Endothelial cell of umbilical vein (primary cell): ENCODE data around the gene PAPOLA. TPM values are rescaled to one million over a fixed set of nuclear protein-coding genes. Genes with fewer than 3 reads are reported as not detected.
"Not testable (repeated sequence)": the region's sequence is repeated elsewhere in the genome, so short reads cannot be mapped to it uniquely, and the experiment has no call there.

Experiments
- BruUV-seq: library from RNA; stranded (reverse); fragments of 400-500 nt; replicated peaks from 2 replicates; lab custom pipeline; 2021; lab: Mats Ljungman, UMichigan
- CTCF ChIA-PET: fragments of 300-600, 350-600 bp; sonication (Branson Sonifier 250); formaldehyde crosslinking; loops from one replicate; lab custom pipeline; 2021; ENCODE audit warnings: antibody characterized with exemption, inconsistent platforms; lab: Charles Lee
- POLR2A ChIA-PET: fragments of 300-600, 350-600 bp; sonication (Branson Sonifier 250); formaldehyde crosslinking; loops from one replicate; lab custom pipeline; 2021; ENCODE audit warnings: antibody characterized with exemption, inconsistent platforms; lab: Charles Lee
- DNase-seq: peaks from one replicate; pipeline ENCODE4 v3.0.0-alpha.2; 2011; ENCODE audit warnings: low read depth, low spot score
- FAIRE-seq: peaks from 2 replicates; lab custom pipeline; 2011; peaks lifted over from hg19 to GRCh38; lab: Jason Lieb, UNC
- H2AFZ ChIP-seq: 2 replicates; pipeline ENCODE4 v1.6.0; 2012; ENCODE audit warnings: low read depth, low read length, control low read depth, inconsistent platforms
- H3K27ac ChIP-seq: 2 replicates; pipeline ENCODE4 v1.5.1; 2011; ENCODE audit warnings: low read depth, mild to moderate bottlenecking, control low read depth, low read length, moderate library complexity; ENCODE audit not compliant: insufficient read depth
- H3K27me3 ChIP-seq, 2 experiments: 2 replicates each; pipeline versions ENCODE4 v1.6.0 to v1.6.1; 2011; ENCODE audit warnings: low read length in 2 of 2, mixed read lengths in 1 of 2; ENCODE audit not compliant: control insufficient read depth in 2 of 2, insufficient read depth in 2 of 2
- H3K36me3 ChIP-seq, 2 experiments: 2 replicates in 1 of 2; 3 replicates in 1 of 2; pipeline ENCODE4 v1.5.1; 2011; ENCODE audit warnings: low read length in 2 of 2, mild to moderate bottlenecking in 1 of 2, moderate library complexity in 1 of 2; ENCODE audit not compliant: control insufficient read depth in 2 of 2, insufficient read depth in 2 of 2; ENCODE audit errors: extremely low read depth in 1 of 2
- H3K4me1 ChIP-seq: 3 replicates; pipeline ENCODE4 v1.5.1; 2011; ENCODE audit warnings: mild to moderate bottlenecking, low read length; ENCODE audit not compliant: control insufficient read depth, insufficient read depth; ENCODE audit errors: extremely low read depth
- H3K4me2 ChIP-seq: 2 replicates; pipeline ENCODE4 v1.6.1; 2011; ENCODE audit warnings: low read length, control low read depth, mixed read lengths; ENCODE audit not compliant: insufficient read depth
- H3K4me3 ChIP-seq, 3 experiments: fragments of 200-600 bp in 1 of 3; sonication (generic), shearing (Covaris generic) in 1 of 3; replicated peaks in 1 of 3; 2 replicates each; pipeline ENCODE4 v1.5.1; 2011 to 2016; ENCODE audit warnings: control low read depth in 3 of 3, low read length in 3 of 3, mild to moderate bottlenecking in 2 of 3, inconsistent platforms in 1 of 3, low read depth in 1 of 3, moderate library complexity in 1 of 3; ENCODE audit not compliant: insufficient read depth in 1 of 3
- H3K79me2 ChIP-seq: 2 replicates; pipeline ENCODE4 v1.6.0; 2012; ENCODE audit warnings: low read length, inconsistent platforms; ENCODE audit not compliant: control insufficient read depth, insufficient read depth
- H3K9ac ChIP-seq: replicated peaks from 2 replicates; pipeline ENCODE3; 2011; ENCODE audit warnings: low read length, control low read depth; ENCODE audit not compliant: insufficient read depth; ENCODE audit errors: extremely low read depth
- H3K9me1 ChIP-seq: replicated peaks from 3 replicates; pipeline ENCODE4 v1.6.0; 2011; ENCODE audit warnings: mild to moderate bottlenecking, low read length; ENCODE audit not compliant: control insufficient read depth, insufficient read depth; ENCODE audit errors: extremely low read depth
- H3K9me3 ChIP-seq: replicated peaks from 2 replicates; pipeline ENCODE4 v1.5.1; 2012; ENCODE audit warnings: low read length, inconsistent platforms; ENCODE audit not compliant: control insufficient read depth, insufficient read depth
- H4K20me1 ChIP-seq: replicated peaks from 2 replicates; pipeline ENCODE3; 2011; ENCODE audit warnings: mild to moderate bottlenecking, low read length; ENCODE audit not compliant: control insufficient read depth, insufficient read depth; ENCODE audit errors: extremely low read depth
- CTCF ChIP-seq, 2 donors: IDR thresholded peaks; 1 replicate in 1 of 2; 2 replicates in 1 of 2; pipeline ENCODE4 v1.5.1; 2011; ENCODE audit warnings: low read length in 2 of 2, mild to moderate bottlenecking in 2 of 2, moderate library complexity in 2 of 2, control low read depth in 1 of 2, inconsistent platforms in 1 of 2, low read depth in 1 of 2; ENCODE audit not compliant: insufficient read depth in 1 of 2; ENCODE audit errors: extremely low read depth in 1 of 2
- EZH2 ChIP-seq: IDR thresholded peaks from 2 replicates; pipeline ENCODE4 v1.6.1; 2012; ENCODE audit warnings: borderline replicate concordance, low read depth, mild to moderate bottlenecking, moderate library complexity, low read length, inconsistent platforms; ENCODE audit not compliant: severe bottlenecking
- FOS ChIP-seq: IDR thresholded peaks from 2 replicates; pipeline ENCODE4 v1.6.1; 2011; ENCODE audit warnings: mild to moderate bottlenecking, low read length, moderate library complexity, borderline replicate concordance; ENCODE audit not compliant: insufficient read depth
- GATA2 ChIP-seq: IDR thresholded peaks from 2 replicates; pipeline ENCODE4 v1.7.0; 2011; ENCODE audit warnings: low read depth, mild to moderate bottlenecking, moderate library complexity, mixed read lengths, low read length; ENCODE audit not compliant: insufficient read length, insufficient read depth
- JUN ChIP-seq: IDR thresholded peaks from 2 replicates; pipeline ENCODE4 v1.6.1; 2011; ENCODE audit warnings: borderline replicate concordance, low read depth; ENCODE audit not compliant: insufficient read length, insufficient read depth
- MAX ChIP-seq: IDR thresholded peaks from 2 replicates; pipeline ENCODE4 v1.6.1; 2011; ENCODE audit not compliant: insufficient read depth, insufficient read length
- MYC ChIP-seq: IDR thresholded peaks from one replicate; pipeline ENCODE4 v1.6.1; 2011; ENCODE audit warnings: mild to moderate bottlenecking, low read depth, low read length
- POLR2A ChIP-seq: IDR thresholded peaks from 2 replicates; pipeline ENCODE4 v1.6.1; 2012; ENCODE audit warnings: low read depth, mild to moderate bottlenecking, control low read depth, low read length
- POLR2AphosphoS5 ChIP-seq: IDR thresholded peaks from 2 replicates; pipeline ENCODE4 v1.6.1; 2012; ENCODE audit warnings: low read depth, mild to moderate bottlenecking, control low read depth, low read length, moderate library complexity; ENCODE audit not compliant: insufficient read depth
- dilution Hi-C: fragments of 300-500 bp; cut with MboI; formaldehyde crosslinking; loops from one replicate; pipeline ENCODE4 v1.15.0; 2019; ENCODE audit warnings: low sequenced_read_pairs; ENCODE audit not compliant: extremely low pct_ligation_motif_present
- intact Hi-C: fragments of 100-400 bp; cut with micrococcal nuclease; formaldehyde crosslinking; loops from one replicate; pipeline ENCODE4 v1.10.0; 2022
- polyA plus RNA-seq, 4 experiments: library from polyadenylated mRNA; depleted of rRNA in 3 of 4; stranded (reverse) in 3 of 4; unstranded in 1 of 4; fragments of >200 nt; gene quantifications; 2 replicates each; pipeline versions ENCODE4 v1.2.1 to v1.2.3, GENCODE V29; 2011 to 2012; ENCODE audit warnings: missing spikeins in 1 of 4
- total RNA-seq: library from RNA; stranded (reverse); gene quantifications from 2 replicates; pipeline ENCODE4 v1.2.3, GENCODE V29; 2021

Gene PAPOLA
- total and polyA plus RNA-seq, 2 donors (not counting 3 experiments of a cell fraction or from before 2014, with no cell fraction given): 75.4 to 184 TPM

GRCh38 chr14:96470331-96470730 is 31.9 kb upstream of the PAPOLA start:
- Histone ChIP-seq H3K4me2 (no peak overlapping the region), H3K27ac (no peak overlapping the region), H3K36me3 (no peaks in the 10 kb centered on the region), H3K27me3 (no peaks in the 10 kb centered on the region), H3K9ac (no peak overlapping the region), H3K4me1 (no peaks in the 10 kb centered on the region), H3K4me3 (no peak overlapping the region), H3K9me1 (no peaks in the 10 kb centered on the region), H4K20me1 (no peaks in the 10 kb centered on the region), H2AFZ (no peak overlapping the region), H3K79me2 (no peaks in the 10 kb centered on the region), H3K9me3 (no peaks in the 10 kb centered on the region)
- DNase-seq (no peak), FAIRE-seq (no peak)
- intact Hi-C loops: no loop called here
- no TSS peak for BruUV-seq
- dilution Hi-C loops: no loop called here
- ChIA-PET CTCF (no interaction called here), POLR2A (no interaction called here)
- no peak for TF ChIP-seq POLR2AphosphoS5
- TF ChIP-seq FOS: no peak
- TF ChIP-seq POLR2A: no peak
- TF ChIP-seq MAX: no peak
- TF ChIP-seq MYC: no peak
- no peak for TF ChIP-seq JUN
- TF ChIP-seq GATA2: no peak
- TF ChIP-seq CTCF (IDR thresholded peaks at IDR 0.05; ENCODE audit: extremely low read depth in 1 of 2, insufficient read depth in 1 of 2, low read depth in 1 of 2, low read length in 2 of 2): no peak
- no peak for TF ChIP-seq EZH2

- DNase-seq, H3K27ac ChIP-seq, BruUV-seq, intact Hi-C loops, H3K4me2 ChIP-seq, H3K9me3 ChIP-seq, dilution Hi-C loops, H3K27me3 ChIP-seq, H3K4me3 ChIP-seq, H3K79me2 ChIP-seq, H3K4me1 ChIP-seq, H4K20me1 ChIP-seq, H2AFZ ChIP-seq, H3K9me1 ChIP-seq, H3K9ac ChIP-seq, H3K36me3 ChIP-seq, FAIRE-seq, POLR2A ChIA-PET: not testable (repeated sequence)
- CTCF ChIA-PET: interaction anchor here (0.7 kb wide), 1 partner anchor 31 kb away, joined by 3 read pairs; no protein-coding TSS in a partner anchor
Observed at GRCh38 chr14:96470967-96471366, 31.2 kb upstream of the PAPOLA start.
